ENCODE measurements around the gene SPATA24.
"Not testable (repeated sequence)": the region's sequence is repeated elsewhere in the genome, so short reads cannot be mapped to it uniquely, and the experiment has no call there.

Gene SPATA24

GRCh38 chr5:139416651-139417050 lies 12.8 kb upstream of the SPATA24 start:
- DNase-seq (ENCODE audit: low read depth), result no peak

GRCh38 chr5:139415869-139416268 lies 12.0 kb upstream of the SPATA24 start:
- no peak for DNase-seq (ENCODE audit: low read depth)

GRCh38 chr5:139415221-139415861 lies 11.5 kb upstream of the SPATA24 start:
- no peak for DNase-seq (ENCODE audit: low read depth)

GRCh38 chr5:139414581-139415130 lies 10.8 kb upstream of the SPATA24 start:
- DNase-seq (ENCODE audit: low read depth), result no peak

- no peak for DNase-seq (ENCODE audit: low read depth)
These were observed 10.1 kb upstream of the SPATA24 start for GRCh38 chr5:139413963-139414362.

- DNase-seq (ENCODE audit: low read depth), result no peak
These were observed 9.3 kb upstream of the SPATA24 start for GRCh38 chr5:139413153-139413552.

GRCh38 chr5:139410993-139411828 lies 7.3 kb upstream of the SPATA24 start:
- no peak for DNase-seq (ENCODE audit: low read depth)

- no peak for DNase-seq (ENCODE audit: low read depth)
These were observed 6.5 kb upstream of the SPATA24 start for GRCh38 chr5:139410121-139410992.

- not testable (repeated sequence) for DNase-seq (ENCODE audit: low read depth)
These were observed 5.2 kb upstream of the SPATA24 start for GRCh38 chr5:139409116-139409515.

- DNase-seq (ENCODE audit: low read depth), result no peak
These were observed 4.3 kb upstream of the SPATA24 start for GRCh38 chr5:139408191-139408590.

GRCh38 chr5:139407517-139407916 lies 3.6 kb upstream of the SPATA24 start:
- no peak for DNase-seq (ENCODE audit: low read depth)

GRCh38 chr5:139406963-139407362 lies 3.1 kb upstream of the SPATA24 start:
- DNase-seq (ENCODE audit: low read depth), result no peak

- DNase-seq (ENCODE audit: low read depth), result no peak
These were observed 573 bp upstream of the SPATA24 start for GRCh38 chr5:139404484-139404840.

GRCh38 chr5:139403418-139403786 lies 487 bp downstream of the SPATA24 start:
- no peak for DNase-seq (ENCODE audit: low read depth)

GRCh38 chr5:139402561-139403158 lies 1.2 kb downstream of the SPATA24 start:
- DNase-seq (ENCODE audit: low read depth), result no peak

- no peak for DNase-seq (ENCODE audit: low read depth)
These were observed 2.3 kb downstream of the SPATA24 start for GRCh38 chr5:139401546-139401945.

GRCh38 chr5:139399501-139400121 lies 4.3 kb downstream of the SPATA24 start:
- no peak for DNase-seq (ENCODE audit: low read depth)

GRCh38 chr5:139397921-139398320 lies 6.0 kb downstream of the SPATA24 start:
- no peak for DNase-seq (ENCODE audit: low read depth)

GRCh38 chr5:139396691-139397090 lies 7.2 kb downstream of the SPATA24 start:
- no peak for DNase-seq (ENCODE audit: low read depth)

- DNase-seq (ENCODE audit: low read depth), result no peak
These were observed 7.8 kb downstream of the SPATA24 start for GRCh38 chr5:139395844-139396640.

Data from stimulated activated CD8-positive, alpha-beta memory T cell treated with anti-CD3 and anti-CD28 coated beads, Interleukin-12 subunit alpha, Interleukin-12 subunit beta, amount 100 ng/mL, for 1 hour (primary cell).